Endothelial cell of umbilical vein (primary cell): ENCODE data around the gene MARK3. TPM values are rescaled to one million over a fixed set of nuclear protein-coding genes. Genes with fewer than 3 reads are reported as not detected.

ENCODE experiments used
- BruUV-seq: library from RNA; stranded (reverse); fragments of 400-500 nt; replicated peaks from 2 replicates; lab custom pipeline; 2021; lab: Mats Ljungman, UMichigan
- CTCF ChIA-PET: fragments of 300-600, 350-600 bp; sonication (Branson Sonifier 250); formaldehyde crosslinking; loops from one replicate; lab custom pipeline; 2021; ENCODE audit warnings: antibody characterized with exemption, inconsistent platforms; lab: Charles Lee
- POLR2A ChIA-PET: fragments of 300-600, 350-600 bp; sonication (Branson Sonifier 250); formaldehyde crosslinking; loops from one replicate; lab custom pipeline; 2021; ENCODE audit warnings: antibody characterized with exemption, inconsistent platforms; lab: Charles Lee
- DNase-seq: peaks from one replicate; pipeline ENCODE4 v3.0.0-alpha.2; 2011; ENCODE audit warnings: low read depth, low spot score
- FAIRE-seq: peaks from 2 replicates; lab custom pipeline; 2011; peaks lifted over from hg19 to GRCh38; lab: Jason Lieb, UNC
- H2AFZ ChIP-seq: 2 replicates; pipeline ENCODE4 v1.6.0; 2012; ENCODE audit warnings: low read depth, low read length, control low read depth, inconsistent platforms
- H3K27ac ChIP-seq: 2 replicates; pipeline ENCODE4 v1.5.1; 2011; ENCODE audit warnings: low read depth, mild to moderate bottlenecking, control low read depth, low read length, moderate library complexity; ENCODE audit not compliant: insufficient read depth
- H3K27me3 ChIP-seq, 2 experiments: 2 replicates each; pipeline versions ENCODE4 v1.6.0 to v1.6.1; 2011; ENCODE audit warnings: low read length in 2 of 2, mixed read lengths in 1 of 2; ENCODE audit not compliant: control insufficient read depth in 2 of 2, insufficient read depth in 2 of 2
- H3K36me3 ChIP-seq, 2 experiments: 2 replicates in 1 of 2; 3 replicates in 1 of 2; pipeline ENCODE4 v1.5.1; 2011; ENCODE audit warnings: low read length in 2 of 2, mild to moderate bottlenecking in 1 of 2, moderate library complexity in 1 of 2; ENCODE audit not compliant: control insufficient read depth in 2 of 2, insufficient read depth in 2 of 2; ENCODE audit errors: extremely low read depth in 1 of 2
- H3K4me1 ChIP-seq: 3 replicates; pipeline ENCODE4 v1.5.1; 2011; ENCODE audit warnings: mild to moderate bottlenecking, low read length; ENCODE audit not compliant: control insufficient read depth, insufficient read depth; ENCODE audit errors: extremely low read depth
- H3K4me2 ChIP-seq: 2 replicates; pipeline ENCODE4 v1.6.1; 2011; ENCODE audit warnings: low read length, control low read depth, mixed read lengths; ENCODE audit not compliant: insufficient read depth
- H3K4me3 ChIP-seq, 3 experiments: fragments of 200-600 bp in 1 of 3; sonication (generic), shearing (Covaris generic) in 1 of 3; replicated peaks in 1 of 3; 2 replicates each; pipeline ENCODE4 v1.5.1; 2011 to 2016; ENCODE audit warnings: control low read depth in 3 of 3, low read length in 3 of 3, mild to moderate bottlenecking in 2 of 3, inconsistent platforms in 1 of 3, low read depth in 1 of 3, moderate library complexity in 1 of 3; ENCODE audit not compliant: insufficient read depth in 1 of 3
- H3K79me2 ChIP-seq: 2 replicates; pipeline ENCODE4 v1.6.0; 2012; ENCODE audit warnings: low read length, inconsistent platforms; ENCODE audit not compliant: control insufficient read depth, insufficient read depth
- H3K9ac ChIP-seq: replicated peaks from 2 replicates; pipeline ENCODE3; 2011; ENCODE audit warnings: low read length, control low read depth; ENCODE audit not compliant: insufficient read depth; ENCODE audit errors: extremely low read depth
- H3K9me1 ChIP-seq: replicated peaks from 3 replicates; pipeline ENCODE4 v1.6.0; 2011; ENCODE audit warnings: mild to moderate bottlenecking, low read length; ENCODE audit not compliant: control insufficient read depth, insufficient read depth; ENCODE audit errors: extremely low read depth
- H3K9me3 ChIP-seq: replicated peaks from 2 replicates; pipeline ENCODE4 v1.5.1; 2012; ENCODE audit warnings: low read length, inconsistent platforms; ENCODE audit not compliant: control insufficient read depth, insufficient read depth
- H4K20me1 ChIP-seq: replicated peaks from 2 replicates; pipeline ENCODE3; 2011; ENCODE audit warnings: mild to moderate bottlenecking, low read length; ENCODE audit not compliant: control insufficient read depth, insufficient read depth; ENCODE audit errors: extremely low read depth
- EZH2 ChIP-seq: IDR thresholded peaks from 2 replicates; pipeline ENCODE4 v1.6.1; 2012; ENCODE audit warnings: borderline replicate concordance, low read depth, mild to moderate bottlenecking, moderate library complexity, low read length, inconsistent platforms; ENCODE audit not compliant: severe bottlenecking
- FOS ChIP-seq: IDR thresholded peaks from 2 replicates; pipeline ENCODE4 v1.6.1; 2011; ENCODE audit warnings: mild to moderate bottlenecking, low read length, moderate library complexity, borderline replicate concordance; ENCODE audit not compliant: insufficient read depth
- GATA2 ChIP-seq: IDR thresholded peaks from 2 replicates; pipeline ENCODE4 v1.7.0; 2011; ENCODE audit warnings: low read depth, mild to moderate bottlenecking, moderate library complexity, mixed read lengths, low read length; ENCODE audit not compliant: insufficient read length, insufficient read depth
- MYC ChIP-seq: IDR thresholded peaks from one replicate; pipeline ENCODE4 v1.6.1; 2011; ENCODE audit warnings: mild to moderate bottlenecking, low read depth, low read length
- POLR2AphosphoS5 ChIP-seq: IDR thresholded peaks from 2 replicates; pipeline ENCODE4 v1.6.1; 2012; ENCODE audit warnings: low read depth, mild to moderate bottlenecking, control low read depth, low read length, moderate library complexity; ENCODE audit not compliant: insufficient read depth
- dilution Hi-C: fragments of 300-500 bp; cut with MboI; formaldehyde crosslinking; loops from one replicate; pipeline ENCODE4 v1.15.0; 2019; ENCODE audit warnings: low sequenced_read_pairs; ENCODE audit not compliant: extremely low pct_ligation_motif_present
- intact Hi-C: fragments of 100-400 bp; cut with micrococcal nuclease; formaldehyde crosslinking; loops from one replicate; pipeline ENCODE4 v1.10.0; 2022
- polyA plus RNA-seq, 4 experiments: library from polyadenylated mRNA; depleted of rRNA in 3 of 4; stranded (reverse) in 3 of 4; unstranded in 1 of 4; fragments of >200 nt; gene quantifications; 2 replicates each; pipeline versions ENCODE4 v1.2.1 to v1.2.3, GENCODE V29; 2011 to 2012; ENCODE audit warnings: missing spikeins in 1 of 4
- total RNA-seq: library from RNA; stranded (reverse); gene quantifications from 2 replicates; pipeline ENCODE4 v1.2.3, GENCODE V29; 2021
- TF ChIP-seq, protein P1 (sequence below), 2 donors: IDR thresholded peaks; 1 replicate in 1 of 2; 2 replicates in 1 of 2; pipeline ENCODE4 v1.5.1; 2011; ENCODE audit warnings: low read length in 2 of 2, mild to moderate bottlenecking in 2 of 2, moderate library complexity in 2 of 2, control low read depth in 1 of 2, inconsistent platforms in 1 of 2, low read depth in 1 of 2; ENCODE audit not compliant: insufficient read depth in 1 of 2; ENCODE audit errors: extremely low read depth in 1 of 2
- TF ChIP-seq, protein P2 (sequence below): IDR thresholded peaks from 2 replicates; pipeline ENCODE4 v1.6.1; 2011; ENCODE audit not compliant: insufficient read depth, insufficient read length

MARK3 gene
- total and polyA plus RNA-seq, 2 donors (not counting 3 experiments of a cell fraction or from before 2014, with no cell fraction given) = 46.6 to 96.1 TPM

DNA sequence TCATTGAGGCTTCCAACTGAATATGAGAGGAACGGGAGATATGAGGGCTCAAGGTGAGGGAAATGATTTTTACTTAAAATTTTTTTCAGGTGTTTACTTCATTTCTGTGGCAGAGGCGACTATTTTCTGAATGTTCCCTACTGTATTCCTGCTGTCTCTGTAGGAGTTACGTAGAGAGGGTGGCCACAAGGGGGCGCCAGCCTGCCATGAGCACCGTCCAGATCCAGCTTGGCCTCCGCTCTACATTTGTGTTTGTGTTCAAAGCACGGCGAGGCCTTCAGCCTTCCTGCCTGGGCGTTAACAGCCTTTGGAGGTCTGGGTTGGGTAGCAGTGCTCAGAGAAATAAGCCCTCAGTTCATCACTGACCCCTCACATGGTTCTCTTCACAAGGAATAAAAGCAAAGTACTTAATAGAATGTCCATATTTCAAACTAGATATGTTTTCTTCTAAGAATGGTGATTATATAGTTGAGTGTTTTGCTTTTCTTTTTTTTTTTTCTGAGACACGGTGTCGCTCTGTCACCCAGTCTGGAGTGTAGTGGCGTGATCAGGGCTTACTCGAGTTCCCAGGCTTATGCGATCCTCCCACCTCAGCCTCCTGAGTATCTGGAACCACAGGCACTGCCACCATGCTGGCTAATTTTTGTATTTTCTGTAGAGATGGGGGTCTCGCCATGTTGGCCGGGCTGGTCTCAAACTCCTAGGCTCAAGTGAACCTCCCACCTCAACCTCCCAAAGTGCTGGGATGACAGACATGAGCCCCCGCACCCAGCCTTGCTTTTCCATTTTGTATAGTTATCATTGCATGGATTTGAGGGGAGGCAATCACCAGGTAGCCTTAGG is 115.2 kb downstream of the MARK3 start:
- DNase-seq (peak; percentile 83), FAIRE-seq (peak; percentile 92)
- CTCF ChIA-PET = interaction anchor here (0.6 to 3.9 kb wide), 26 partner anchors 8 to 109 kb away, joined by 3 to 34 read pairs (median 4); partner anchors contain the start of gene TRMT61A
- intact Hi-C loops (loop anchor here (1.0 kb wide), 1 partner anchor 46 kb away; no protein-coding TSS in a partner anchor), dilution Hi-C loops (no loop called here)
- Histone ChIP-seq H3K4me3 (no peak overlapping the region), H3K27ac (no peak overlapping the region), H4K20me1 (no peaks in the 10 kb centered on the region), H3K36me3 (peaks cover 17 to 26% of the 10 kb centered on the region in 2 experiments), H3K9me1 (no peaks in the 10 kb centered on the region), H2AFZ (no peak overlapping the region), H3K4me1 (no peaks in the 10 kb centered on the region), H3K27me3 (no peaks in the 10 kb centered on the region), H3K9me3 (no peaks in the 10 kb centered on the region), H3K9ac (no peak overlapping the region), H3K4me2 (no peak overlapping the region), H3K79me2 (no peaks in the 10 kb centered on the region)
- POLR2A ChIA-PET = no interaction called here
- BruUV-seq = no TSS peak
- TF ChIP-seq MYC (no peak), POLR2AphosphoS5 (peak; percentile 29), EZH2 (no peak), GATA2 (no peak), FOS (no peak)
- TF ChIP-seq, protein P1, sequence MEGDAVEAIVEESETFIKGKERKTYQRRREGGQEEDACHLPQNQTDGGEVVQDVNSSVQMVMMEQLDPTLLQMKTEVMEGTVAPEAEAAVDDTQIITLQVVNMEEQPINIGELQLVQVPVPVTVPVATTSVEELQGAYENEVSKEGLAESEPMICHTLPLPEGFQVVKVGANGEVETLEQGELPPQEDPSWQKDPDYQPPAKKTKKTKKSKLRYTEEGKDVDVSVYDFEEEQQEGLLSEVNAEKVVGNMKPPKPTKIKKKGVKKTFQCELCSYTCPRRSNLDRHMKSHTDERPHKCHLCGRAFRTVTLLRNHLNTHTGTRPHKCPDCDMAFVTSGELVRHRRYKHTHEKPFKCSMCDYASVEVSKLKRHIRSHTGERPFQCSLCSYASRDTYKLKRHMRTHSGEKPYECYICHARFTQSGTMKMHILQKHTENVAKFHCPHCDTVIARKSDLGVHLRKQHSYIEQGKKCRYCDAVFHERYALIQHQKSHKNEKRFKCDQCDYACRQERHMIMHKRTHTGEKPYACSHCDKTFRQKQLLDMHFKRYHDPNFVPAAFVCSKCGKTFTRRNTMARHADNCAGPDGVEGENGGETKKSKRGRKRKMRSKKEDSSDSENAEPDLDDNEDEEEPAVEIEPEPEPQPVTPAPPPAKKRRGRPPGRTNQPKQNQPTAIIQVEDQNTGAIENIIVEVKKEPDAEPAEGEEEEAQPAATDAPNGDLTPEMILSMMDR (IDR thresholded peaks at IDR 0.05; ENCODE audit: extremely low read depth in 1 of 2, insufficient read depth in 1 of 2, low read depth in 1 of 2, low read length in 2 of 2) = peak; percentile 93 to 98
- TF ChIP-seq, protein P2, sequence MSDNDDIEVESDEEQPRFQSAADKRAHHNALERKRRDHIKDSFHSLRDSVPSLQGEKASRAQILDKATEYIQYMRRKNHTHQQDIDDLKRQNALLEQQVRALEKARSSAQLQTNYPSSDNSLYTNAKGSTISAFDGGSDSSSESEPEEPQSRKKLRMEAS = no peak
